Uterus (tissue), 4 donors: ENCODE measurements around the gene CDK5R1. TPM values are rescaled to one million over a fixed set of nuclear protein-coding genes. Genes with fewer than 3 reads are reported as not detected.

ENCODE experiments used
- DNase-seq, 2 donors: peaks; one replicate each; pipeline ENCODE4 v3.0.0-alpha.2; 2019 to 2020
- H3K27ac ChIP-seq, 2 donors: fragments of 200-600 bp; sonication (generic); 1 replicate in 1 of 2; 2 replicates in 1 of 2; pipeline ENCODE4 v1.5.1; 2016 to 2018
- H3K27me3 ChIP-seq, 2 donors: fragments of 200-600 bp; sonication (generic); one replicate each; pipeline ENCODE4 v1.5.1; 2018 to 2019; ENCODE audit warnings: control low read depth in 1 of 2
- H3K36me3 ChIP-seq, 2 donors: fragments of 200-600 bp; sonication (generic); one replicate each; pipeline ENCODE4 v1.5.1; 2019; ENCODE audit warnings: control low read depth in 1 of 2
- H3K4me1 ChIP-seq, 2 donors: fragments of 200-600 bp; sonication (generic); one replicate each; pipeline ENCODE4 v1.5.1; 2018 to 2019; ENCODE audit warnings: control low read depth in 1 of 2
- H3K4me3 ChIP-seq, 2 donors: fragments of 200-600 bp; sonication (generic); 1 replicate in 1 of 2; 2 replicates in 1 of 2; pipeline ENCODE4 v1.5.1; 2018 to 2019; ENCODE audit warnings: mild to moderate bottlenecking in 1 of 2
- H3K9me3 ChIP-seq, 2 donors: fragments of 200-600 bp; sonication (generic); one replicate each; pipeline ENCODE4 v1.5.1; 2019; ENCODE audit warnings: control low read depth in 1 of 2
- POLR2A ChIP-seq, 2 donors: fragments of 450-650 bp; IDR thresholded peaks; one replicate each; pipeline ENCODE4 v1.6.1; 2016; ENCODE audit warnings: antibody characterized with exemption in 2 of 2, mild to moderate bottlenecking in 1 of 2, moderate library complexity in 1 of 2
- intact Hi-C: fragments of 100-400 bp; cut with DNase I; formaldehyde crosslinking; loops from one replicate; pipeline ENCODE4 v1.15.1; 2023; ENCODE audit warnings: low total_unique reads
- total RNA-seq, 4 donors: library from RNA; depleted of rRNA in 3 of 4; stranded (reverse); fragments of >200 nt in 3 of 4; gene quantifications; one replicate each; pipeline versions ENCODE4 v1.1.0 to v1.2.4, GENCODE V29; 2014 to 2023
- TF ChIP-seq, protein P1 (sequence below), 4 experiments: fragments of 200-600 bp in 2 of 4; fragments of 450-650 bp in 2 of 4; sonication (generic) in 2 of 4; IDR thresholded peaks; one replicate each; pipeline ENCODE4 v1.5.1; 2016 to 2019; ENCODE audit warnings: antibody characterized with exemption in 4 of 4, mild to moderate bottlenecking in 2 of 4, moderate library complexity in 1 of 4
- donor health status: DM: yes; HTN: yes; CAD: no.

The CDK5R1 gene
- total RNA-seq, 4 donors from 2014 or later, result 0.77 to 2.9 (median 1.4) TPM; not detected in 1

DNA sequence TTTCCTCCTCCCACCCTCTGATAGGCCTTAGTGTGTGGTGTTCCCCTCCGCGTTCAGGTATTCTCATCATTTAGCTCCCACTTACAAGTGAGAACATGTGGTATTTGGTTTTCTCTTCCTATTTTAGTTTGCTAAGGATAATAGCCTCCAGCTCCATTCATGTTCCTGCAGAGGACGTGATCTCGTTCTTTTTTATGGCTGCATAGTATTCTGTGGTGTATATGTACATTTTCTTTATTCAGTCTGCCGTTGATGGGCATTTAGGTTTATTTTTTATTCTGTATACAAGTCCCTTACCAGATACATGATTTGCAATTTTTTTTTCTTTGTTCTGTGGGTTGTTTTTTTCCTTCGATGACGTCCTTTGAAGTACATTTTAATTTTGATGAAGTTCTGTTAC, 18.8 kb upstream of the CDK5R1 start:
- H3K27me3 ChIP-seq, result no peaks in the 10 kb centered on the region
- H3K4me3 ChIP-seq, result no peak overlapping the region
- no peaks in the 10 kb centered on the region for H3K9me3 ChIP-seq
- H3K4me1 ChIP-seq, result no peaks in the 10 kb centered on the region
- intact Hi-C loops, result no loop called here
- TF ChIP-seq POLR2A (IDR thresholded peaks at IDR 0.05), result no peak
- TF ChIP-seq, protein P1, sequence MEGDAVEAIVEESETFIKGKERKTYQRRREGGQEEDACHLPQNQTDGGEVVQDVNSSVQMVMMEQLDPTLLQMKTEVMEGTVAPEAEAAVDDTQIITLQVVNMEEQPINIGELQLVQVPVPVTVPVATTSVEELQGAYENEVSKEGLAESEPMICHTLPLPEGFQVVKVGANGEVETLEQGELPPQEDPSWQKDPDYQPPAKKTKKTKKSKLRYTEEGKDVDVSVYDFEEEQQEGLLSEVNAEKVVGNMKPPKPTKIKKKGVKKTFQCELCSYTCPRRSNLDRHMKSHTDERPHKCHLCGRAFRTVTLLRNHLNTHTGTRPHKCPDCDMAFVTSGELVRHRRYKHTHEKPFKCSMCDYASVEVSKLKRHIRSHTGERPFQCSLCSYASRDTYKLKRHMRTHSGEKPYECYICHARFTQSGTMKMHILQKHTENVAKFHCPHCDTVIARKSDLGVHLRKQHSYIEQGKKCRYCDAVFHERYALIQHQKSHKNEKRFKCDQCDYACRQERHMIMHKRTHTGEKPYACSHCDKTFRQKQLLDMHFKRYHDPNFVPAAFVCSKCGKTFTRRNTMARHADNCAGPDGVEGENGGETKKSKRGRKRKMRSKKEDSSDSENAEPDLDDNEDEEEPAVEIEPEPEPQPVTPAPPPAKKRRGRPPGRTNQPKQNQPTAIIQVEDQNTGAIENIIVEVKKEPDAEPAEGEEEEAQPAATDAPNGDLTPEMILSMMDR (IDR thresholded peaks at IDR 0.05), result no peak
- H3K27ac ChIP-seq, result no peak overlapping the region
- no peak for DNase-seq
- no peaks in the 10 kb centered on the region for H3K36me3 ChIP-seq

DNA sequence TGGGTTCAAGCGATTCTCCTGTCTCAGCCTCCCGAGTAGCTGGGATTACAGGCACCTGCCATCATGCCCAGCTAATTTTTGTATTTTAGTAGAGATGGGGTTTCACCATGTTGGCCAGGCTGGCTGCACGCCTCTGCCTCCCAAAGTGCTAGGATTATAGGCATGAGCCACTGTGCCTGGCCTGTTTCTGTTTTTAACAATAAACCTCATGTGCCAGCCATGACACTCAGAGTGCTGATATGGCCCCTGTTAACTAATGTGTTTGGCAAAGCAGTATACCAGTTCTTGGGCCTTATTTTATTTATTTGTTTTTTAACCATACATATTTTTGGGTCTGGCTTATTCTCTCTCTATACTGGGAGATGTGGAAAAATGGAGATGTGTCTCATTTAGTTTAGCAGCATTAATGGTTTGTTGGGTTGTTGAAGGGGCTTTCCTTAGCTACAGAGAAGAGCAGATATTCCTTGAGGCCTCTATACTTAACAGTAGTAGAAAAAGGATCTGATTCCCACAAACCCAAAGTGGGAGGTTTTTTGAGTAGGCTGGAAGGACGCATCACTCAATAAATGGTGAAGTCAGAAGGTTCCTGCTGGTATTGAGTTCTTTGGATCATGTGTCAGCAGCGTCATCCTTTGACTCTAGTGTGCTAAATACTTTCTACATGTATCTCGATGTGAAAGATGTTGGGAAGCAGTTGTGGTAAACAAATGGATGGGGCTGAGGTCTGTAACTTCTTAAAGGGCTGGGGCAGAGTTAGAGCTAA, 16.2 kb upstream of the CDK5R1 start:
- intact Hi-C loops, result no loop called here
- H3K36me3 ChIP-seq, result no peaks in the 10 kb centered on the region
- no peaks in the 10 kb centered on the region for H3K9me3 ChIP-seq
- no peaks in the 10 kb centered on the region for H3K27me3 ChIP-seq
- no peaks in the 10 kb centered on the region for H3K4me1 ChIP-seq
- no peak overlapping the region for H3K4me3 ChIP-seq
- TF ChIP-seq, protein P1 (IDR thresholded peaks at IDR 0.05), result no peak
- TF ChIP-seq POLR2A (IDR thresholded peaks at IDR 0.05), result no peak
- H3K27ac ChIP-seq, result no peak overlapping the region
- no peak for DNase-seq

DNA sequence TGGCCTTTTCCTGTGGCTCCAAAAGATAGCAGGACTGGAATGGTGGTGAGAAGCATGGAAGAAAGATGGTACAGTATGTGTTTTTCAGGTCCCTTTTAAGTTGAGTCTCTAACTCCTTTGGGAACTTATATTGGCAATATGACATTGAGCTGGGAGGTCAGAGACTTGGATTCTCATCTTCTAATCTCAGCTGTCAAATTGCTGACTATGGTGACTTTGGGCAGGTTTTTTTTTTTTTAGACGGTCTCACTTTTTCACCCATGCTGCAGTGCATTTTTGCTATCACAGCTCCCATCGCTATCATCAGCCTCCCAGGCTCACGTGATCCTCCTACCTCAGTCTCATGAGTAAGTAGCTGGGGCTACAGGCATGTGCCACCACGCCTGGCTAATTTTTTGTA, 15.1 kb upstream of the CDK5R1 start:
- DNase-seq, result no peak
- no peaks in the 10 kb centered on the region for H3K4me1 ChIP-seq
- intact Hi-C loops, result no loop called here
- no peak overlapping the region for H3K27ac ChIP-seq
- H3K9me3 ChIP-seq, result no peaks in the 10 kb centered on the region
- H3K27me3 ChIP-seq, result no peaks in the 10 kb centered on the region
- TF ChIP-seq, protein P1 (IDR thresholded peaks at IDR 0.05), result no peak
- no peak for TF ChIP-seq POLR2A (IDR thresholded peaks at IDR 0.05)
- H3K4me3 ChIP-seq, result no peak overlapping the region
- H3K36me3 ChIP-seq, result no peaks in the 10 kb centered on the region

DNA sequence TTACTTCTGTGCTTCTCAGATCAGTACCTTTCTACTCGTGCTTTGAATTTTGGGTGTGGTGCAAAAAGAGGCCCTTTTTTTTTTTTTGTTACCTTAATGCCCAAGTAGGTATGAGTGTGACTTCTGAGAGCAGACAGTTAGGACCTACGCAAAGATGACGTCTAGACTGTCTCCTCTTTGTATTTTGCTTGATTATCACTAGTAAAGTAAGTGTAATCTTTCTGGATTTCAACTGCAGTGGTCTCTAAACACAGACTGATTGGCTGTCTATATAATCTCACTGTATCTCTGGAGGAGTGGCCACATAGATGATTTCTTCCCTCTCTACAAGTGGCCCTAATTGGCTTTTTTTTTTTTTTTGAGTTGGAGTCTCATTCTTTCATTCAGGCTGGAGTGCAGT, 11.5 kb upstream of the CDK5R1 start:
- H3K27ac ChIP-seq, result no peak overlapping the region
- intact Hi-C loops, result no loop called here
- no peaks in the 10 kb centered on the region for H3K27me3 ChIP-seq
- no peak for DNase-seq
- H3K36me3 ChIP-seq, result no peaks in the 10 kb centered on the region
- no peaks in the 10 kb centered on the region for H3K9me3 ChIP-seq
- H3K4me3 ChIP-seq, result no peak overlapping the region
- no peak for TF ChIP-seq POLR2A (IDR thresholded peaks at IDR 0.05)
- TF ChIP-seq, protein P1 (IDR thresholded peaks at IDR 0.05), result no peak
- H3K4me1 ChIP-seq, result no peaks in the 10 kb centered on the region

DNA sequence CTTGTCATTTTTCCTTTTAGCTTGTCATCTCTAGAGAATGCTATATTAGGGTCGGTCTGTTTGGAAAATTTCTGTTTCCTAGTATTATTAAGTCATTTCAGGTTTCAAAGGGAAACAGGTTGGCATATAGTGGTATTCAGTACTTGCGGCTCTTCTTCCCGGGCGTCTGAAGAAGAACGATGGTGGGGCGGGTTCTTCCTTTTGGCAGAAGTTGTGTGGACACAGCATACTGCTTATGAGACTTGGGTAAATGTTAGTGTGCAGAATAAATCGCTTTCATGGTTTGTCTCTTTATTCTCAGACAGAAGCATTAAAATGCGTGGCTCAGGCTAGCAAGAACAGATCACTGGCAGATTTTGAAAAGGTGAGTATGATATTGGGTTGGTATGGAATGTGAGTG, 9.6 kb upstream of the CDK5R1 start:
- H3K36me3 ChIP-seq, result no peaks in the 10 kb centered on the region
- H3K27me3 ChIP-seq, result no peaks in the 10 kb centered on the region
- intact Hi-C loops, result no loop called here
- no peak overlapping the region for H3K27ac ChIP-seq
- DNase-seq, result no peak
- H3K9me3 ChIP-seq, result no peaks in the 10 kb centered on the region
- H3K4me3 ChIP-seq, result no peak overlapping the region
- TF ChIP-seq POLR2A (IDR thresholded peaks at IDR 0.05), result no peak
- TF ChIP-seq, protein P1 (IDR thresholded peaks at IDR 0.05), result no peak
- no peaks in the 10 kb centered on the region for H3K4me1 ChIP-seq
